ENCODE measurements around the gene APLNR. TPM values are rescaled to one million over a fixed set of nuclear protein-coding genes. Genes with fewer than 3 reads are reported as not detected.

Gene APLNR
- total RNA-seq, 1 experiment from 2014 or later: not detected

- intact Hi-C loops (cut with micrococcal nuclease): no loop called here
- Mint-ChIP-seq H3K4me3 (ENCODE audit: unreplicated experiment) (no peak overlapping the region), H3K4me1 (ENCODE audit: insufficient read depth, unreplicated experiment) (peaks cover 23% of the 10 kb centered on the region), H3K9me3 (ENCODE audit: unreplicated experiment) (peaks cover 8% of the 10 kb centered on the region), H3K36me3 (ENCODE audit: insufficient read depth, unreplicated experiment) (no peaks in the 10 kb centered on the region), H3K27ac (ENCODE audit: low read depth, unreplicated experiment) (no peak overlapping the region), H3K27me3 (ENCODE audit: insufficient read depth, unreplicated experiment) (no peaks in the 10 kb centered on the region)
- ChIA-PET CTCF (interaction anchor here (0.5 to 3.5 kb wide), 9 partner anchors 11 to 1628 kb away, joined by 3 to 33 read pairs (median 3); no protein-coding TSS in a partner anchor), POLR2A (interaction anchor here (0.7 to 1.3 kb wide), 5 partner anchors 19 to 90 kb away, joined by 3 to 7 read pairs (median 3); no protein-coding TSS in a partner anchor)
- no peak for DNase-seq (ENCODE audit: unreplicated experiment)
- no TSS peak for BruUV-seq (replicated peaks)
- no peak for TF ChIP-seq CTCF (IDR thresholded peaks at IDR 0.05; ENCODE audit: unreplicated experiment)
Observed at GRCh38 chr11:57273448-57274058, 36.5 kb upstream of the APLNR start.

DNA sequence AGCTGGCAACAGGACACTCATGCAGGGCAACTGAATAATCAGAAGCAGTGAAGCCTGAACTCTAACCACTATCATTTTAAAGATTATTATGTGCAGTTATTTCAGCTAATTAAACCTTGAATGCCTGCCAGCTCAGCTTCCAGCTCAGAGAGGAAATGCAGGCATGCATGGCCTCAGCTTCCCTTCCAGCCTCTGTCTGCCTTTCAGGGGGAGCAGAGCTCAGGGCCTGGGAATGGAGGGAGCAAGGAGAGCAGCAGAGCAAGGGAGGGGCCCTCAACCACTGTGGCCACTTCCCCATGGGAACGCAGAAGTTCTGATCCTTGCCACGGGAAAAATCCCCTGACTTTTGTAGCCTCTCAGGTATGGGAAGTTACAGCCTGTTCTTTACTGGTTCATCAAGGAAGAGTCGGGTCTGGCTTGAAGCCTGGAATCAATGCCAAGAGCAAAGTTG lies 32.5 kb upstream of the APLNR start:
- Mint-ChIP-seq H3K4me3 (ENCODE audit: unreplicated experiment) (no peak overlapping the region), H3K27me3 (ENCODE audit: insufficient read depth, unreplicated experiment) (no peaks in the 10 kb centered on the region), H3K36me3 (ENCODE audit: insufficient read depth, unreplicated experiment) (no peaks in the 10 kb centered on the region), H3K27ac (ENCODE audit: low read depth, unreplicated experiment) (no peak overlapping the region), H3K9me3 (ENCODE audit: unreplicated experiment) (peaks cover 8% of the 10 kb centered on the region), H3K4me1 (ENCODE audit: insufficient read depth, unreplicated experiment) (no peaks in the 10 kb centered on the region)
- TF ChIP-seq CTCF (IDR thresholded peaks at IDR 0.05; ENCODE audit: unreplicated experiment): no peak
- no TSS peak for BruUV-seq (replicated peaks)
- DNase-seq (ENCODE audit: unreplicated experiment): no peak
- intact Hi-C loops (cut with micrococcal nuclease): no loop called here
- CTCF ChIA-PET: interaction anchor here (0.8 to 2.4 kb wide), 6 partner anchors 8 to 429 kb away, joined by 3 to 21 read pairs (median 6); no protein-coding TSS in a partner anchor
- POLR2A ChIA-PET: interaction anchor here (0.6 to 1.1 kb wide), 3 partner anchors 55 to 1087 kb away, joined by 3 to 4 read pairs (median 3); no protein-coding TSS in a partner anchor

- no peak for TF ChIP-seq CTCF (IDR thresholded peaks at IDR 0.05; ENCODE audit: unreplicated experiment)
- no peak for DNase-seq (ENCODE audit: unreplicated experiment)
- Mint-ChIP-seq H3K9me3 (ENCODE audit: unreplicated experiment) (no peaks in the 10 kb centered on the region), H3K27me3 (ENCODE audit: insufficient read depth, unreplicated experiment) (no peaks in the 10 kb centered on the region), H3K36me3 (ENCODE audit: insufficient read depth, unreplicated experiment) (no peaks in the 10 kb centered on the region), H3K27ac (ENCODE audit: low read depth, unreplicated experiment) (no peak overlapping the region), H3K4me3 (ENCODE audit: unreplicated experiment) (no peak overlapping the region), H3K4me1 (ENCODE audit: insufficient read depth, unreplicated experiment) (no peaks in the 10 kb centered on the region)
- BruUV-seq (replicated peaks): no TSS peak
- POLR2A ChIA-PET: interaction anchor here (1.2 to 2.0 kb wide), 3 partner anchors 11 to 14 kb away, joined by 3 to 5 read pairs (median 3); no protein-coding TSS in a partner anchor
- CTCF ChIA-PET: interaction anchor here (1.4 to 3.9 kb wide), 2 partner anchors 17 to 425 kb away, joined by 6 to 23 read pairs; no protein-coding TSS in a partner anchor
- intact Hi-C loops (cut with micrococcal nuclease): no loop called here
Observed at GRCh38 chr11:57266157-57266556, 29.1 kb upstream of the APLNR start.

DNA sequence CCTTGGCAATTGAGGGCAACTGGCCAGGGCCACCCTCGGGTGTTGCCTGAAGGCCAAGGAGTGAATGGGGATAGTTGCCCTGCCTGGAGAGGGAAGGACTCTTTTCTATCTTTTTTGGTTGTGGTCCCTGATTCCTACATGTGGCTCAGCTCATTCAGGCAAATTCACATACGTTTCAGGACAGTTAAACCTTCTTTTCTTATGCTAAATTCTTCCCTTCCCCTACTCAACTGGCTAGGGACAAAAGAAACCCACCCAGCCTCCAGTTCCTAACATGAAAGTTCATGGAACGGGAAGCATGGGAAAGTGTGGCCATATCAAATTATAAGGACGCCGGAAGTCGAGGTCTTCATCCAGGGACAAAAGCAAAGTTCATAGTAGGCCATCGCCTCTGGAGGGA lies 26.3 kb upstream of the APLNR start:
- ChIA-PET POLR2A (no interaction called here), CTCF (interaction anchor here (3.9 kb wide), 1 partner anchor 14 kb away, joined by 23 read pairs; no protein-coding TSS in a partner anchor)
- no TSS peak for BruUV-seq (replicated peaks)
- Mint-ChIP-seq H3K4me3 (ENCODE audit: unreplicated experiment) (no peak overlapping the region), H3K9me3 (ENCODE audit: unreplicated experiment) (no peaks in the 10 kb centered on the region), H3K27me3 (ENCODE audit: insufficient read depth, unreplicated experiment) (no peaks in the 10 kb centered on the region), H3K27ac (ENCODE audit: low read depth, unreplicated experiment) (no peak overlapping the region), H3K4me1 (ENCODE audit: insufficient read depth, unreplicated experiment) (no peaks in the 10 kb centered on the region), H3K36me3 (ENCODE audit: insufficient read depth, unreplicated experiment) (peaks cover 6% of the 10 kb centered on the region)
- TF ChIP-seq CTCF (IDR thresholded peaks at IDR 0.05; ENCODE audit: unreplicated experiment): no peak
- DNase-seq (ENCODE audit: unreplicated experiment): no peak
- intact Hi-C loops (cut with micrococcal nuclease): no loop called here
